Activated CD4-positive, CD25-positive, alpha-beta regulatory T cell treated with anti-CD3 and anti-CD28 coated beads, Interleukin-2, amount 50 U/mL, for 72 hours (primary cell): ENCODE results near the gene MYOG.

ENCODE experiments used
- DNase-seq: peaks from one replicate; pipeline ENCODE4 v3.0.0; 2021

The MYOG gene

GRCh38 chr1:203117611-203118575 is 32.1 kb upstream of the MYOG start:
- no peak for DNase-seq

- no peak for DNase-seq
Measured at GRCh38 chr1:203116091-203116820, 30.4 kb upstream of the MYOG start.

GRCh38 chr1:203114202-203114601 is 28.4 kb upstream of the MYOG start:
- DNase-seq = no peak

- DNase-seq = no peak
Measured at GRCh38 chr1:203113308-203113707, 27.5 kb upstream of the MYOG start.

- no peak for DNase-seq
Measured at GRCh38 chr1:203112475-203112874, 26.7 kb upstream of the MYOG start.

- DNase-seq = no peak
Measured at GRCh38 chr1:203104789-203105390, 19.1 kb upstream of the MYOG start.

GRCh38 chr1:203103829-203104495 is 18.1 kb upstream of the MYOG start:
- DNase-seq = no peak

- no peak for DNase-seq
Measured at GRCh38 chr1:203103216-203103615, 17.4 kb upstream of the MYOG start.

- DNase-seq = no peak
Measured at GRCh38 chr1:203101813-203102634, 16.2 kb upstream of the MYOG start.

GRCh38 chr1:203100516-203100869 is 14.7 kb upstream of the MYOG start:
- DNase-seq = no peak

- no peak for DNase-seq
Measured at GRCh38 chr1:203099805-203100515, 14.1 kb upstream of the MYOG start.

- no peak for DNase-seq
Measured at GRCh38 chr1:203098914-203099520, 13.2 kb upstream of the MYOG start.

GRCh38 chr1:203098445-203098844 is 12.6 kb upstream of the MYOG start:
- no peak for DNase-seq

- no peak for DNase-seq
Measured at GRCh38 chr1:203097001-203097400, 11.2 kb upstream of the MYOG start.

- no peak for DNase-seq
Measured at GRCh38 chr1:203096566-203096965, 10.8 kb upstream of the MYOG start.

GRCh38 chr1:203095061-203095690 is 9.4 kb upstream of the MYOG start:
- DNase-seq = no peak

- DNase-seq = no peak
Measured at GRCh38 chr1:203093754-203094410, 8.1 kb upstream of the MYOG start.

- no peak for DNase-seq
Measured at GRCh38 chr1:203091761-203092330, 6.0 kb upstream of the MYOG start.

GRCh38 chr1:203091199-203091477 is 5.3 kb upstream of the MYOG start:
- no peak for DNase-seq
